ENCODE measurements around the gene SETD5. TPM values are rescaled to one million over a fixed set of nuclear protein-coding genes. Genes with fewer than 3 reads are reported as not detected.
A peak's percentile ranks its signal among the peaks of the same experiment; 100 is the strongest.

SETD5 gene
- total and polyA plus RNA-seq, 12 donors = 10.8 to 64.7 (median 55.6) TPM

DNA sequence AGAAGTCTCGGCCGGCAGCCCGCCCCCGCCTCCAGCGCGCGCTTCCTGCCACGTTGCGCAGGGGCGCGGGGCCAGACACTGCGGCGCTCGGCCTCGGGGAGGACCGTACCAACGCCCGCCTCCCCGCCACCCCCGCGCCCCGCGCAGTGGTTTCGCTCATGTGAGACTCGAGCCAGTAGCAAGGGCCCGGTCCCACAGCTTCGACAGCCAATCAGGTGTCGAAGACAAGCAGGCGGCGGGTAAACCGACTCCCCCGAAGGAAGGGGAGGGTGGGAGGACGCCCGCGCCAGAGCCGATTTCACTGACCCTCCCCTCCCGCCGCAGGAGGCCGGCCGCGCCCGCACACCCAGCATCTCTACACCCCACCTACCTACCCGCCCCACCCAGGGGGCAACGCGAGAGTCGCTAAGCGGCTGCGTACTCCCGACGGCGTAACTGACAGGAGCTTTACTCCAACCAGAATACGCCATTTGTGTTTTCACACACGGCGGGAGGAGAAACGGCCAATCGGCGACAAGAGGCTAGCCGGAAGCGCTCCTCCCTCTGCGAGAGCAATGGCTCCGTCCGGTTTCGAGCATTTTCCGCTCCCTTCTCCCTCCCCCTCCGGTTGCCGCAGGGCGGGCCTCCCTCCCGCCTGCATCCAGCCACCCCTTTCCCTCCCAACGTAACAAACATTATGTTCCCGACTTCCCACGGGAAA is 633 bp upstream of the SETD5 start:
- 0% methylated on average over 64 to 71 of the region's 71 CpGs for WGBS, 2 donors
- Histone ChIP-seq H3K4me3 (peak overlapping the region; percentile 49 to 97 (median 90)), H3K36me3 (peaks cover 0 to 37% (median 10%) of the 10 kb centered on the region in 9 donors), H3K4me1 (peaks cover 16 to 77% (median 67%) of the 10 kb centered on the region in 9 donors), H3K27me3 (no peaks in the 10 kb centered on the region), H3K27ac (peak overlapping the region; percentile 90 to 99 (median 99)), H3K9me3 (no peaks in the 10 kb centered on the region)
- peak; percentile 98 for DNase-seq
- intact Hi-C loops (cut with DNase I) = loop anchor here in 5 of 10 donors (1.0 to 5.0 kb wide), 4 partner anchors 26 to 34 kb away; partner anchors contain the start of gene THUMPD3 (in 4 of the 5)
- peak; percentile 85 to 95 (median 91) for ATAC-seq
- TF ChIP-seq, protein P1, sequence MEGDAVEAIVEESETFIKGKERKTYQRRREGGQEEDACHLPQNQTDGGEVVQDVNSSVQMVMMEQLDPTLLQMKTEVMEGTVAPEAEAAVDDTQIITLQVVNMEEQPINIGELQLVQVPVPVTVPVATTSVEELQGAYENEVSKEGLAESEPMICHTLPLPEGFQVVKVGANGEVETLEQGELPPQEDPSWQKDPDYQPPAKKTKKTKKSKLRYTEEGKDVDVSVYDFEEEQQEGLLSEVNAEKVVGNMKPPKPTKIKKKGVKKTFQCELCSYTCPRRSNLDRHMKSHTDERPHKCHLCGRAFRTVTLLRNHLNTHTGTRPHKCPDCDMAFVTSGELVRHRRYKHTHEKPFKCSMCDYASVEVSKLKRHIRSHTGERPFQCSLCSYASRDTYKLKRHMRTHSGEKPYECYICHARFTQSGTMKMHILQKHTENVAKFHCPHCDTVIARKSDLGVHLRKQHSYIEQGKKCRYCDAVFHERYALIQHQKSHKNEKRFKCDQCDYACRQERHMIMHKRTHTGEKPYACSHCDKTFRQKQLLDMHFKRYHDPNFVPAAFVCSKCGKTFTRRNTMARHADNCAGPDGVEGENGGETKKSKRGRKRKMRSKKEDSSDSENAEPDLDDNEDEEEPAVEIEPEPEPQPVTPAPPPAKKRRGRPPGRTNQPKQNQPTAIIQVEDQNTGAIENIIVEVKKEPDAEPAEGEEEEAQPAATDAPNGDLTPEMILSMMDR (IDR thresholded peaks at IDR 0.05) = peak in 1 of 9 donors; percentile 3

DNA sequence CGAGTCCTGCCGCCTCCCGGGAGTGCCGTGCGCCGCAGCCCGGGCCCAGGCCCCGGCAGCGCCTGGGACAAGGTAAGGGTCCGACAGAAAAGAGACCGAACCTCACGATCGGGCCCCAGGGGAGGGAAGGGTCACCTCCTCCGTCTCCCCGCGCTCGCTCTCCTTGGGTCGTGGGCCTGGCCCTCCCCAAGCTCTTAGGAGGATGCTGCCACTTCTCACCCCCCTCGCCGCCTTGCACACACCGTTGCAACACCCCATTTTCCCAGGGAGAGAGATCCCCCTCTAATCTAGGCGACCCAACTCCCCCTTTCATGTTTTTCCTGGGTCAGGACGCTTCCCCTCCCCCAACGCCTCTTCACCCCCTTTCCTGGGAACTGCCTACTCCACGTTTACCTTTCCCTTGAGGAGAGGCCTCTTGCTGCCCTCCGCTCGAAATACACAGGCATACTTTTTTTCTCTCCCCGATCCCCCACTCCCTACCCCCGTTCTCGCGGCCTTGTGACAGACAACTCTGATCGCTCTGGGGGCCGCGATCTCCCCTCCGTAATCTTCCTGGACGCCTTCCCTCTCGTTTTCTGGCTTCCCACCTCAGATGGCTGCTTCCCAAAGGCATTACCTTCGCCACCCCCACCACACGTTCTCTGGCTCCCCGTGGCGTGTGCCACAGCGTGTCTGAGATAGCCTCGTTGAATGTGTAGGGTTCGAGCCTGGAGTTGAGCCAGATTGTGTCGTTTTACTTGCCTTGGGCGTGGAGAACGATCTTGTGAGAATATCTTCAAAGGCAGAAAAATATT is 688 bp downstream of the SETD5 start:
- intact Hi-C loops (cut with DNase I) = loop anchor here in 5 of 10 donors (2.0 to 5.0 kb wide), 3 partner anchors 25 to 36 kb away; partner anchors contain the start of gene THUMPD3 (in 4 of the 5)
- H3K27me3 ChIP-seq = no peaks in the 10 kb centered on the region
- DNase-seq (peak; percentile 27 to 47), ATAC-seq (no peak)
- WGBS, 2 donors = 0% methylated on average over 47 of the region's 47 CpGs
- peak overlapping the region; percentile 67 to 97 (median 90) for H3K4me3 ChIP-seq
- TF ChIP-seq, protein P1 (IDR thresholded peaks at IDR 0.05) = no peak
- H3K36me3 ChIP-seq = peaks cover 0 to 24% (median 7%) of the 10 kb centered on the region in 9 donors
- peak overlapping the region; percentile 90 to 99 (median 99) for H3K27ac ChIP-seq
- H3K4me1 ChIP-seq = peaks cover 19 to 77% (median 70%) of the 10 kb centered on the region in 9 donors
- H3K9me3 ChIP-seq = no peaks in the 10 kb centered on the region

DNA sequence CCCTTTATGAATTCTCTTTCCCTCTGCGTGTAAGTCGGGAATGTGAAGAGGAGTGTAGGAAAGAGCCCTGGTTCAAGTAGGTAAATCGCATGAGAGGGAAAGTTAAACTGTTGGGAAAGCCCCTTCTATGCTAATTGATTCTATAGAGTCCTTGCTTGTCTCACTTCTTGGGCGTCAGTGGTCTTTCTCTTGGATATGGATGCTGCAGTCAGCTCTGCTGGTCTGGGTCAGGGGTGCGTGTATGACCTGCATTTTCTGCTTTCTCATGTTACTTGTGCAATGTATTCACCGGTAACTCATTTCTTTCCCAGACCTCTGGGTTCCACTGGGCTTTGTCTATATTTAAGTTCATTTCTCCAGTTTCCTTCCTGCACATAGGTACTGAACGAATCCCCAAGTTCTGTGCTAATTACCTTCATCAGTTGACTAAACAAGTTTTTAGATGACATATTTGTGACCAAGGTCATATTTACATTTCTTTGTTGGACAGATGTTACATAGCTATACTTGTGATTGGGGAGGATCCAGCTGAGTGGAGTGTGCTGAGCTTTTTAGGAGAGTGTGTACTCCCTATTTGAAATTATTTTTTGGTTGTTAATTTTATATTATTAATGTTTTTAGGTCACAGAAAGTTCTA is 1.4 kb downstream of the SETD5 start:
- ATAC-seq = no peak
- intact Hi-C loops (cut with DNase I) = loop anchor here in 2 of 10 donors (2.0 to 5.0 kb wide), 2 partner anchors 24 to 37 kb away; partner anchors contain the start of gene THUMPD3 (in 1 of the 2)
- Histone ChIP-seq H3K4me1 (peaks cover 19 to 77% (median 70%) of the 10 kb centered on the region in 9 donors), H3K9me3 (no peaks in the 10 kb centered on the region), H3K36me3 (peaks cover 0 to 16% (median 4%) of the 10 kb centered on the region in 9 donors), H3K4me3 (peak overlapping the region; percentile 67 to 97 (median 90)), H3K27me3 (no peaks in the 10 kb centered on the region), H3K27ac (peak overlapping the region; percentile 90 to 99 (median 99))
- TF ChIP-seq, protein P1 (IDR thresholded peaks at IDR 0.05) = no peak
- no peak for DNase-seq
- WGBS, 2 donors = 0 to 2% methylated on average over 7 of the region's 7 CpGs

DNA sequence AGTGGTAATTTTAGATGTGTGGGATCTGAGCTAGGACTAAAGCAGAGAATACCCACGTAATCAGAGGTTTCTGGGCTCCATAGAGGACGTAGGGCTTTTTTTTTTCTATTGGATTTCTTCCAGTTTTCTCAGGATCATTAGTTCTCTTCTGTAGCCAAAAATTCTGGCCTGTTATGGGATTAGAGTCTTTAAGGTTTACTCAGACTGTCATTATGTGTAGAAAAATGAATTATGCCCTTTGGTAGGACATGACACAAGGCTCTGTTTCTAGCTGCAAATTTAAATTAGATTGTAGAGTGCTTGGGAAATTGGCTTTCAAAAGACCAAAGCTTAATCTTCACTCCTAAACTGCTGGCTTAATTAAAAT is 1.9 kb downstream of the SETD5 start:
- 2 to 3% methylated on average over 2 of the region's 2 CpGs for WGBS, 2 donors
- Histone ChIP-seq H3K9me3 (no peaks in the 10 kb centered on the region), H3K27ac (peak overlapping the region in 9 of 10 donors; percentile 92 to 99 (median 99)), H3K27me3 (no peaks in the 10 kb centered on the region), H3K4me3 (peak overlapping the region; percentile 67 to 97 (median 90)), H3K36me3 (peaks cover 0 to 11% (median 0%) of the 10 kb centered on the region in 9 donors), H3K4me1 (peaks cover 16 to 77% (median 70%) of the 10 kb centered on the region in 9 donors)
- ATAC-seq (no peak), DNase-seq (no peak)
- intact Hi-C loops (cut with DNase I) = loop anchor here in 2 of 10 donors (2.0 to 5.0 kb wide), 2 partner anchors 23 to 37 kb away; partner anchors contain the start of gene THUMPD3 (in 1 of the 2)
- TF ChIP-seq, protein P1 (IDR thresholded peaks at IDR 0.05) = no peak
